ENCODE measurements around the gene EFNA3. TPM values are rescaled to one million over a fixed set of nuclear protein-coding genes. Genes with fewer than 3 reads are reported as not detected.
A peak's percentile ranks its signal among the peaks of the same experiment; 100 is the strongest.

Gene EFNA3
- total RNA-seq, 1 donor from 2014 or later: 1.1 TPM

DNA sequence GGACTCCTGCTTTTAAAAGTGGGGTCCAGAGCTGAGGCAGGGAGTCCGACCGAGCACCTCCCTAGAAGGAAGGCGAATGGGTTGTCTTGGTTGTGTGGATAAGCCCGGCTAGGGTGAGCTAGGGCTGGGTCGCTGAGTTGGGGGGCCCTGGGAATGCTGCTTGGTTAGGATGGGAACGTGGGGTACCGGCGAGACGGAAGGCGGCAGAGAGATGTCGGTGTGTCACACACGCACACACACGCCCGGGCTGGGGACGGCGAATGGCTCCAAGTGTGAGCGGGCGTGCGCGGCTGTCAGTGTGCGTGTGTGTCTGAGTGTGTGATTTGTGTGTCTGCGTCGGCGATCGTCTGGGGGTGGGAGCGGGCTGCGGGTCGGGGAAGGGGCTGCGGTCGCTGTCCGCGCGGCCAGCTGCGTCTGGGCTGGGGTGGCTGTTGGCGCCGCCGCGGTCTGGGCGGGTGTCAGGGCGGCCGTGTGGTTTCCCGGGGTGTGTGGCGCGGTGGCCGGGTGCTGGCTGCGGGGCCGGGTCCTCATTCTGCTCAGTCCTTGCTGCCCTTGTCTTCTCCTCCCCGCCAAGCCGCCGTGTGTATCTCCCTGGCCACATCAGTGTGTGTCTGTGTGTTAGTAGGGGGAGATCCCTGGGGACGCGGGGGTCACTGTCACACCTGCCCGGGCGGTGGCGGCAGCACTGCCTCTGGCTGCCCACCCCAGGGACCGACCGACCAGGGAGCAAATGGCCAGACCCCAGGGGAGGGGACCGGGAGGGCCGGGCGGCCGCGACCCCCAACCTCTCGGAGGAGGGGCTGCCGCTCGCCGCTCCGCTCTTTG is 1.1 kb downstream of the EFNA3 start:
- intact Hi-C loops (cut with micrococcal nuclease): no loop called here
- DNase-seq: no peak
- ATAC-seq: no peak

GRCh38 chr1:155080312-155081228 is 1.9 kb downstream of the EFNA3 start:
- DNase-seq (no peak), ATAC-seq (no peak)
- intact Hi-C loops (cut with micrococcal nuclease): no loop called here

DNA sequence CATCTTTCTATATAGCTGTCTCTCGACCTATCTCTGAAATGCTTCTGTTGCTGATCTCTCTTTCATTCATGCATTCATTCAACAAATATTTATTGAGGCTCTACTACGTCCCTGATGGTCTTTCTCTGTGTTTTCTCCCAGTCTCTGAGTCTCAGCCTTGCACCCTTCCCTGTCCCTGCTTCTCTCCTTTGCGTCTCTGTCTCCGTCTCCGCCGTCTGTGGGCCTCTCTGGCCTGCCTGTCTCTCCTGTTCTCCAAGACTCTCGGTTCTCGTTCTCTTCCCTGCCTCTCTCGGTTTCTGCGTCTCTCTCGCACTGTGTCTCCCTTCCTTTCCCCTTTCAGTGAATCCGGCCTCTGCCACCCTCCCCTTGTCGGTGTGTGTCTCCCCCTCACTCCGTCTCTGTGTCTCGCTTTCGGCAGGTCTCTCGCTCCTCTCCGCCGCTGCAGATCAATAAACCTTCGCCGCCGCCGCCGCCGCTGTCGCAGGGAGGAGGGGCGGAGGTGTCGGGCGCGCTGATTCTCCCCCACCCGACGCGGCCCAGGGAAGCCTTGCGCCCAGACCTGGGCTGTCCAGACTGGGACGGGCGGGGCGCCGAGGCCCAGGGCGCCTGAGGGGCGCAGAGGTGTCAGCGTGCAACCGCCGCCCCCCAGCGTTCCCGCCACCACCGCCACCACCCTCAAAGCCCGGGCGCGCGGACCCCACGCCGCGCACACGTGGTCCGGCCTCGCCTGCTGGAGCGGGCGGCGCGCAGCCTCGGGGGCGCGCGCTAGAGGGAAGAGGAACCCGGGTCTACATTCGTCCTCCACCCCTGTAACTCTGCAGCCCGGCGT is 3.0 kb downstream of the EFNA3 start:
- intact Hi-C loops (cut with micrococcal nuclease): no loop called here
- peak; percentile 30 for DNase-seq

DNA sequence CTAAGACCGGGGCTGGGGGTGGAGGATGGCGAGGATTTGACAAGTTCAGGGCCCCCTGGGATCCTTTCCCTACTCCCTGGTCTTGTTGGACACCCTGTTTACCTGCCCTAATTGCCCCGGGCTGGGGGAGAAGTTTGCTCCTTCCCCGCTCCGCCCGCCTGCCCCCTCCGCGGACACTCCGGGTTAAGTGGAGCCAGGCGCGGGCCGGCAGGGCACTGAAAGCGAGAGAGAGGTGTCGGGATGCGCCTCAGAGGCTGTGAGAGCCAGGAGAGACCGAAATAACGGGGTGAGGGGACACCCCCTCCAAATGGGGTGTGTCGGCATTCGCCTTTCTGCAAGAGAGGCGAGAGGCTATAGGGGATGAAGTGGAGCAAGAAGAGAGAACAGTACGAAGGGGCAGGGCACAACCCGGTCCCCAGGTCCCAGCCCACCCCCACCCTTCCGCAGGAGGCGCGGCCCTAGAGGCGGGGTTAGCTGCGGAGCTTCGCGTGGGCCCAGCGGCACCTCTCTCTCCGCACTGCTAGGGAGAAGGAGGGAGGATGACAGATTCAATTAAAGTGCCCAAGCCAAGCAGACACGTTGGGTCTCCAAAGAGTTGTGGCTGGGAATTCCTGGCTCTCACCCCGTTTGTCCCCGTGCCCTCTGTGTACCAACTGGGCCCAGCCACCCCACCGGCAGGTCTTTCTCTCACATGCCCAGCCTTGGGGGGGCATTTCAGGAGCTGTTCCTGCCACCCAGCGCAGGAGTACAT is 3.8 kb downstream of the EFNA3 start:
- ATAC-seq (no peak), DNase-seq (peak; percentile 16)
- intact Hi-C loops (cut with micrococcal nuclease): no loop called here

More for the DNA sequence above, 3.0 kb downstream of the EFNA3 start:
- no peak for ATAC-seq

DNA sequence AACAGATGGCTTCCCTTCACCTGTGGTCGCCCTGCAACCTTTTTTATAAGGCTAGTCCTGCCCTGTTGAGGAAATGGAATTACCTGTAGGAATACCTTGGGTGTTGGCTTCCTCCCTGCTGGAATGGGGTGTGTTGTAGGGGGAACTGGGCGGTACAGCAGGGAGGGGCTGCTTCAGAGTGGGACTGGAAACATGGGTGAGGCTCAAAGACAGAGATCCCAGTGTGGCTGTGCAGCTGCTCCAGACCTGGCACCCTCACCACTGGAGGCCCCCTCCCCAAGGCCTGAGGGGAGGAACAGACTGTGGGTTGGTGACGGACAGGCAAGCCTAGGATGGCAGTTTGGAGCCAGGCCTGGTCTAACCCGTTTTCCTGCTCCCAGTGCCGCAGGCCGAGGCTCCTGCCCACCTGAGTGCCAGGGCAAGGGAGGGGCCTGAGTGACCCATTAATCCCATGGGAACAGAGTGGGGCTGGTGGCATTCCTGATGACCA is 4.5 kb downstream of the EFNA3 start:
- no peak for ATAC-seq
- peak; percentile 23 for DNase-seq
- intact Hi-C loops (cut with micrococcal nuclease): no loop called here

- DNase-seq: no peak
- intact Hi-C loops (cut with micrococcal nuclease): loop anchor here (2.0 kb wide), 1 partner anchor 39 kb away; no protein-coding TSS in a partner anchor
- no peak for ATAC-seq
Measured at GRCh38 chr1:155083865-155084721, 5.5 kb downstream of the EFNA3 start.

GRCh38 chr1:155084722-155085503 is 6.3 kb downstream of the EFNA3 start:
- ATAC-seq (peak; percentile 91), DNase-seq (peak; percentile 96)
- intact Hi-C loops (cut with micrococcal nuclease): loop anchor here (2.0 kb wide), 1 partner anchor 40 kb away; no protein-coding TSS in a partner anchor

DNA sequence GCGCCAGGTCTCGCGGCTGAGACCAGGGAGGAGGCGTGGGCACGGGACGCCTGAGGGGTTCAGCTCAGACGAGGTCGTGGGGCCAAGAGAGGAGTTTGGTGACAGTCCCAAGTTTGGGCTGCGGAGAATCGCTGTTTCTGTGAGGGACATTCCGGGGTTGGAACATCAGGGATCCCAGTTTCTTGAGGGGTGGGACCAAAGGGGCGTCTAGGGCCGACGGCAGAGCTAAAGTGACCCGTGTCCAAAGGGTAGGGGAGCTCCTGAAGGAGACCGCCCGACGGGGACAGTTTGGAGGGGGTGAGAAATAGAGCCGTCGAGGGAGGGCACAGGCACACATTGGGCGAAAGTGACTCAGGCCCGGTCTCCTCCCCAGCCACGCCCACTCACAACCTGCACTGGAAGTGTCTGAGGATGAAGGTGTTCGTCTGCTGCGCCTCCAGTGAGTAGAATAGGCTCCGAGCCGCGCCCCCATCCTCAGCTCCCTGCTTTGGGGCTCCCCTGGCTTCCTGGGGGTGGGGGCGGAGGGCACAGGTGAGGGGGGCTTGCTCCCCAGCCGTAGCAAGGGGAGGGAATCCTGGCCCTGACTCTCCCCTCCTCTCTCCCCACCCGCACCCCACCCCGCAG is 7.0 kb downstream of the EFNA3 start:
- ATAC-seq: peak; percentile 28
- intact Hi-C loops (cut with micrococcal nuclease): loop anchor here (2.0 kb wide), 1 partner anchor 41 kb away; no protein-coding TSS in a partner anchor
- peak; percentile 69 for DNase-seq

DNA sequence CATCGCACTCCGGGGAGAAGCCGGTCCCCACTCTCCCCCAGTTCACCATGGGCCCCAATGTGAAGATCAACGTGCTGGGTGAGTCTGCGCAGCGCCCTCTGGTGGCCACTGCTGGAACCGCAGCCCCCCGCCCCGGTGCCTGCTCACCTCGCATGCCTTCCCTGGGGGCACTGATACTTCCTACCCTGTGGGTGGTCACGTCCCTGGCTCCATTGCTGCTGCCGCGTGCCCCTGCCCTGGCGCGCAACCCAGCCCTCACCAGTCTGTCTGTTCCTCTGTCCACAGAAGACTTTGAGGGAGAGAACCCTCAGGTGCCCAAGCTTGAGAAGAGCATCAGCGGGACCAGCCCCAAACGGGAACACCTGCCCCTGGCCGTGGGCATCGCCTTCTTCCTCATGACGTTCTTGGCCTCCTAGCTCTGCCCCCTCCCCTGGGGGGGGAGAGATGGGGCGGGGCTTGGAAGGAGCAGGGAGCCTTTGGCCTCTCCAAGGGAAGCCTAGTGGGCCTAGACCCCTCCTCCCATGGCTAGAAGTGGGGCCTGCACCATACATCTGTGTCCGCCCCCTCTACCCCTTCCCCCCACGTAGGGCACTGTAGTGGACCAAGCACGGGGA is 7.6 kb downstream of the EFNA3 start:
- ATAC-seq (peak; percentile 36), DNase-seq (peak; percentile 79)
- intact Hi-C loops (cut with micrococcal nuclease): no loop called here

DNA sequence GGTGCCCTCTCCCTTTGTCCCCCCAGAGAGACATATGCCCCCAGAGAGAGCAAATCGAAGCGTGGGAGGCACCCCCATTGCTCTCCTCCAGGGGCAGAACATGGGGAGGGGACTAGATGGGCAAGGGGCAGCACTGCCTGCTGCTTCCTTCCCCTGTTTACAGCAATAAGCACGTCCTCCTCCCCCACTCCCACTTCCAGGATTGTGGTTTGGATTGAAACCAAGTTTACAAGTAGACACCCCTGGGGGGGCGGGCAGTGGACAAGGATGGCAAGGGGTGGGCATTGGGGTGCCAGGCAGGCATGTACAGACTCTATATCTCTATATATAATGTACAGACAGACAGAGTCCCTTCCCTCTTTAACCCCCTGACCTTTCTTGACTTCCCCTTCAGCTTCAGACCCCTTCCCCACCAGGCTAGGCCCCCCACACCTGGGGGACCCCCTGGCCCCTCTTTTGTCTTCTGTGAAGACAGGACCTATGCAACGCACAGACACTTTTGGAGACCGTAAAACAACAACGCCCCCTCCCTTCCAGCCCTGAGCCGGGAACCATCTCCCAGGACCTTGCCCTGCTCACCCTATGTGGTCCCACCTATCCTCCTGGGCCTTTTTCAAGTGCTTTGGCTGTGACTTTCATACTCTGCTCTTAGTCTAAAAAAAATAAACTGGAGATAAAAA is 8.4 kb downstream of the EFNA3 start:
- intact Hi-C loops (cut with micrococcal nuclease): no loop called here
- DNase-seq (no peak), ATAC-seq (no peak)

DNA sequence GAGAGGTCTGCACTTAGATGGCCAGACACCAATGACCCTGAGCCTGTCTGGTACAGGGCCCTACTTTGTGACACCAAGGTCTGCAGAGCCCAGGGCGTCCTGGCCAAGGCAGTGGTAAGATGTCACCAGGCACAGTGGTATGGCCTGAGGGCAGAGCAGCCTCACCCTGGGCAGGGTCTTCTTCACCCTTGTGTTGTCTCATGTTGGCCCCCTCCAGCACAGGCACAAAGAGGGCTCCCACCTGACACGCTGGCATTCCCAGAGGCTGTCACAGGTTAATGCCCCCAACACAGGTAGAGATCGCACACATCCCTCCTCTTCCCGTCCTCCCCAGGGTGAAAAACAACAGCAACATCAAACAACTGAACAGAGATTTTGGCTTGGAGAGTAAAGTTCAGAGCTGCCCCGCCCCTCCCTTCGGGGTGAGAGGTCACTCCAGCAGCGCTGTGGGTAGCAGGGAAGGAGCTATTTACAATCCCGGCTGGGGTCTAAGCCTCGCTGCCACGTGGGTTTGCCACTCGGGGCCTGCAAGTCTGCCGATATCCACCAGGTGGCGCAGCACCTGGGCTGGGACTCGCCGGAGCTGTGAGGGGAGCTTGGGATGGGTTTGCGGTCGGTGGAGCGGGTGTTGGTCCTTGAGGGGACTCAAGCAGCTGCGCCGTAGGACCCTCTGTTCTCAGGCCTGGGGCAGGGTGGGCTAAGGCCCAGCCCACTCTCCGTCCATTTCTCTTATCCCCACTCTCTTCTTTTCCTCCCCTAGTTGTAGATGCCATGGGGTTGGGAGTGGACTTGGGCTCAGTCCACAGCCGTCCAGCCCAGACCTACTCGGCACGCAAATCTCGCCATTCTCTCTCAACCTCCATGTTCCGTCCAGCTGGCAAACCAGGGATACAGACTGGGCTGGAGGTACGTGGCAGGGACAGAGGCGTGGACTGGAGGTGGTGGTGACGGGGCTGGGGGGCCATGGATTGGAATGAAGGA is 12.7 kb downstream of the EFNA3 start:
- intact Hi-C loops (cut with micrococcal nuclease): no loop called here
- DNase-seq: peak; percentile 88
- peak; percentile 62 for ATAC-seq

DNA sequence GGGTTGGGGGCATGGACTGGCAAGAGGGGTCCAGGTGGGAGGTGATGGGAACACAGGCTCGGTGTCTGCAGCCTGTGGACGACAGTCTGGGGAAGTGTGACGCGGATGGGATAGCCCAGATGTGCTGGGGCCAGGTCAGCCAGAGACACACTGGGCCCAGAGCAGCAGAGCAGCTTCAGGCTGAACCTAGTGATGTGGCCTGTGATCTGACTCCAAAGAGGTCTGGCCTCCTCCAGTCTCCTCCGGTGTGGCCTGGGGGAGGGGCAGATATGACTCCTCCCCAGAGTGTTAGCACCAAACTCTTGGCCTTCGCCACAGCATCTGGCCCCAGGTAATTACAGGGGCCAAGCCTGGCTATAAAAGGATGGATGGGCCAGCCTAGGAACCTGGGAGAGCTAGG is 13.5 kb downstream of the EFNA3 start:
- intact Hi-C loops (cut with micrococcal nuclease): no loop called here
- DNase-seq: no peak
- ATAC-seq: no peak

DNA sequence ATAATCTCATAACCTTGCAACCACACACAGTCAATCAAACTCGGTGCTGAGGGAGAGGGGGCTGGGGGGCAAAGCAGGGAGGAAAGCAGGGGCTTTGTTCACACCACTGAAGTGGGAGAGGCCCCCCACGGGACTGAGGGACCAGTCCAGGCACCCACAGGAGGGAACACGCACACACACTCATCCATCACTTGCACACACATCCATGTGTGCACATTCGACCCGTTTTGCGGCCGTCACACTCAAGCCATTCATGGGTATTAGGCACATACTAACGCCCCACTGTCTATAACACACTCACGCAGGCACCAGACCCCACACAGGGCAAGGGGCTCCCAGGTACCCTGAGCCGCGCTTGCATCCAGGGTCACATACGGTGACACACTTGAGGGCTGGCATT is 14.0 kb downstream of the EFNA3 start:
- ATAC-seq (no peak), DNase-seq (no peak)
- intact Hi-C loops (cut with micrococcal nuclease): no loop called here

Data from left ventricle myocardium superior (tissue), 1 donor.